Trophoblast cell (in vitro differentiated cells and primary cell): ENCODE measurements around the gene IQCK.

Experiments
- DNase-seq, 2 donors: peaks; one replicate each; pipeline ENCODE4 v3.0.0-alpha.2; 2016
- H2AFZ ChIP-seq: 2 replicates; pipeline ENCODE4 v1.6.1; 2013; ENCODE audit warnings: low read length, moderate library complexity, mild to moderate bottlenecking; ENCODE audit not compliant: insufficient read depth, poor library complexity
- H2AK5ac ChIP-seq: 2 replicates; pipeline ENCODE4 v1.6.1; 2013; ENCODE audit warnings: mild to moderate bottlenecking, low read length
- H2BK120ac ChIP-seq: 2 replicates; pipeline ENCODE4 v1.6.1; 2013; ENCODE audit warnings: low read length, mild to moderate bottlenecking, moderate library complexity; ENCODE audit not compliant: insufficient read depth, poor library complexity
- H2BK12ac ChIP-seq: 2 replicates; pipeline ENCODE4 v1.6.1; 2013; ENCODE audit warnings: mild to moderate bottlenecking, low read length, moderate library complexity
- H2BK5ac ChIP-seq: 2 replicates; pipeline ENCODE4 v1.6.1; 2013; ENCODE audit warnings: low read length, low read depth, moderate library complexity, mild to moderate bottlenecking; ENCODE audit not compliant: poor library complexity
- H3K14ac ChIP-seq: 2 replicates; pipeline ENCODE4 v1.6.1; 2013; ENCODE audit warnings: mild to moderate bottlenecking, low read length
- H3K18ac ChIP-seq: 2 replicates; pipeline ENCODE4 v1.6.1; 2013; ENCODE audit warnings: mild to moderate bottlenecking, low read length
- H3K23ac ChIP-seq: 2 replicates; pipeline ENCODE4 v1.6.1; 2013; ENCODE audit warnings: low read length
- H3K27ac ChIP-seq: 2 replicates; pipeline ENCODE4 v1.5.1; 2013; ENCODE audit warnings: low read depth, mild to moderate bottlenecking, inconsistent platforms, low read length, moderate library complexity
- H3K27me3 ChIP-seq: 2 replicates; pipeline ENCODE4 v1.6.1; 2013; ENCODE audit warnings: inconsistent platforms, mild to moderate bottlenecking, low read length, moderate library complexity; ENCODE audit not compliant: insufficient read depth
- H3K36me3 ChIP-seq, 2 experiments: 1 replicate in 1 of 2; 2 replicates in 1 of 2; pipeline ENCODE4 v1.6.1; 2013; ENCODE audit warnings: low read length in 2 of 2, mild to moderate bottlenecking in 2 of 2, moderate library complexity in 1 of 2; ENCODE audit not compliant: insufficient read depth in 2 of 2, control insufficient read depth in 1 of 2
- H3K4ac ChIP-seq: 2 replicates; pipeline ENCODE4 v1.6.1; 2013; ENCODE audit warnings: low read depth, mild to moderate bottlenecking, low read length, moderate library complexity
- H3K4me1 ChIP-seq, 2 experiments: 1 replicate in 1 of 2; 2 replicates in 1 of 2; pipeline ENCODE4 v1.6.1; 2013; ENCODE audit warnings: low read length in 2 of 2, mild to moderate bottlenecking in 2 of 2, moderate library complexity in 1 of 2; ENCODE audit not compliant: insufficient read depth in 2 of 2, control insufficient read depth in 1 of 2
- H3K4me2 ChIP-seq: 2 replicates; pipeline ENCODE4 v1.6.1; 2013; ENCODE audit warnings: inconsistent platforms, mild to moderate bottlenecking, low read length, moderate library complexity
- H3K4me3 ChIP-seq: 2 replicates; pipeline ENCODE4 v1.5.1; 2013; ENCODE audit warnings: mild to moderate bottlenecking, low read depth, low read length, inconsistent platforms
- H3K79me1 ChIP-seq: one replicate; pipeline ENCODE4 v1.6.1; 2013; ENCODE audit warnings: low read length
- H3K79me2 ChIP-seq: 2 replicates; pipeline ENCODE4 v1.6.1; 2013; ENCODE audit warnings: low read length, mild to moderate bottlenecking; ENCODE audit not compliant: control insufficient read depth, insufficient read depth, poor library complexity
- H3K9ac ChIP-seq: 2 replicates; pipeline ENCODE4 v1.6.1; 2013; ENCODE audit warnings: mild to moderate bottlenecking, low read length
- H3K9me3 ChIP-seq: 2 replicates; pipeline ENCODE4 v1.6.1; 2013; ENCODE audit warnings: low read depth, mild to moderate bottlenecking, control low read depth, inconsistent platforms, low read length; ENCODE audit not compliant: insufficient read depth
- H4K12ac ChIP-seq: 2 replicates; pipeline ENCODE4 v1.6.1; 2013; ENCODE audit warnings: low read depth, mild to moderate bottlenecking, low read length, moderate library complexity
- H4K8ac ChIP-seq: 2 replicates; pipeline ENCODE4 v1.6.1; 2013; ENCODE audit warnings: low read depth, mild to moderate bottlenecking, low read length, moderate library complexity
- H4K91ac ChIP-seq: one replicate; pipeline ENCODE4 v1.6.1; 2013; ENCODE audit warnings: low read depth, mild to moderate bottlenecking, low read length, moderate library complexity
- WGBS: extraction: QIAGEN DNeasy Blood & Tissue Kit; methylation state at CpG from one replicate; pipeline ENCODE4 v1.1.7; 2013; ENCODE audit warnings: missing lambda C conversion rate; ENCODE audit not compliant: insufficient read length, insufficient coverage; ENCODE audit errors: extremely low coverage; 5-methylcytosine and 5-hydroxymethylcytosine counted together

Gene IQCK

GRCh38 chr16:19754644-19755036 lies 36.6 kb downstream of the IQCK start:
- Histone ChIP-seq H3K18ac (no peak overlapping the region), H3K4me3 (no peak overlapping the region), H3K9me3 (no peaks in the 10 kb centered on the region), H3K27ac (no peak overlapping the region), H3K4ac (no peak overlapping the region), H2BK12ac (no peak overlapping the region), H3K9ac (no peak overlapping the region), H2BK5ac (no peak overlapping the region), H3K4me2 (no peak overlapping the region), H2AK5ac (no peak overlapping the region), H3K79me2 (no peaks in the 10 kb centered on the region), H4K91ac (no peak overlapping the region), H3K79me1 (no peaks in the 10 kb centered on the region), H4K12ac (no peak overlapping the region), H2BK120ac (no peak overlapping the region), H3K23ac (no peak overlapping the region), H2AFZ (no peak overlapping the region), H3K36me3 (no peaks in the 10 kb centered on the region), H3K27me3 (no peaks in the 10 kb centered on the region), H3K14ac (no peak overlapping the region), H3K4me1 (no peaks in the 10 kb centered on the region), H4K8ac (no peak overlapping the region)
- DNase-seq = no peak
- WGBS = no CpG with 5 or more reads among the region's 1 CpG

- H4K12ac ChIP-seq = no peak overlapping the region
- no peak overlapping the region for H2AFZ ChIP-seq
- no peak overlapping the region for H2AK5ac ChIP-seq
- no peak overlapping the region for H2BK120ac ChIP-seq
- H4K91ac ChIP-seq = no peak overlapping the region
- H2BK12ac ChIP-seq = no peak overlapping the region
- no peak overlapping the region for H4K8ac ChIP-seq
- H3K79me2 ChIP-seq = no peaks in the 10 kb centered on the region
- no peak overlapping the region for H3K9ac ChIP-seq
- H3K4me3 ChIP-seq = no peak overlapping the region
- H3K79me1 ChIP-seq = no peaks in the 10 kb centered on the region
- no peak overlapping the region for H3K18ac ChIP-seq
- H3K4me1 ChIP-seq = no peaks in the 10 kb centered on the region
- H3K4me2 ChIP-seq = no peak overlapping the region
- no peaks in the 10 kb centered on the region for H3K27me3 ChIP-seq
- WGBS = no CpG with 5 or more reads among the region's 3 CpGs
- no peak overlapping the region for H3K23ac ChIP-seq
- no peaks in the 10 kb centered on the region for H3K9me3 ChIP-seq
- H3K27ac ChIP-seq = no peak overlapping the region
- H3K14ac ChIP-seq = no peak overlapping the region
- no peak overlapping the region for H2BK5ac ChIP-seq
- no peak overlapping the region for H3K4ac ChIP-seq
- H3K36me3 ChIP-seq = no peaks in the 10 kb centered on the region
- DNase-seq = no peak
Observed at GRCh38 chr16:19755268-19755667, 37.2 kb downstream of the IQCK start.

DNA sequence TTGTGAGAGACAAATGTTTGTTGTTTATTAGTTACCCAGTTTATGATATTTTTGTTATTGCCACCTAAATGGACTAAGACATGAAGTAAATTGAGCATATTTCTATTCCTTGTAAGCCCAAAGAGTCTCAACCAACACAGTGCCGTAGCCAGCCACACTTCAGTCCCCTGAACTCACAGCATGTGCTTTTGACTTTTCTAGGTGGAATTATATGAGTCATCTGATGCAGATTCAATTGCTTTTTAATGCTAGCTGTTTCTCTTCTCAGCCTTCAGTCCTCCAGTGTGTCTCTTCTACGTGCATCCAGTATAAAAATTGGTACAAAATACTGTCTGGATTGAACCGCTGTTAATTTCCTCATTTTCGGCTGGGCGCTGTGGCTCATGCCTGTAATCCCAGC lies 39.0 kb downstream of the IQCK start:
- no peak overlapping the region for H2AFZ ChIP-seq
- H3K4me1 ChIP-seq = no peaks in the 10 kb centered on the region
- H3K14ac ChIP-seq = no peak overlapping the region
- H4K91ac ChIP-seq = no peak overlapping the region
- no peak overlapping the region for H3K4ac ChIP-seq
- no peaks in the 10 kb centered on the region for H3K79me2 ChIP-seq
- H3K79me1 ChIP-seq = no peaks in the 10 kb centered on the region
- H3K9me3 ChIP-seq = no peaks in the 10 kb centered on the region
- no peak overlapping the region for H3K23ac ChIP-seq
- no peaks in the 10 kb centered on the region for H3K36me3 ChIP-seq
- no peak overlapping the region for H2BK120ac ChIP-seq
- no peaks in the 10 kb centered on the region for H3K27me3 ChIP-seq
- H2BK5ac ChIP-seq = no peak overlapping the region
- no CpG with 5 or more reads among the region's 5 CpGs for WGBS
- no peak overlapping the region for H3K4me3 ChIP-seq
- H3K27ac ChIP-seq = no peak overlapping the region
- H4K8ac ChIP-seq = no peak overlapping the region
- no peak overlapping the region for H2AK5ac ChIP-seq
- DNase-seq = no peak
- H3K18ac ChIP-seq = no peak overlapping the region
- no peak overlapping the region for H3K9ac ChIP-seq
- H4K12ac ChIP-seq = no peak overlapping the region
- no peak overlapping the region for H2BK12ac ChIP-seq
- H3K4me2 ChIP-seq = no peak overlapping the region

DNA sequence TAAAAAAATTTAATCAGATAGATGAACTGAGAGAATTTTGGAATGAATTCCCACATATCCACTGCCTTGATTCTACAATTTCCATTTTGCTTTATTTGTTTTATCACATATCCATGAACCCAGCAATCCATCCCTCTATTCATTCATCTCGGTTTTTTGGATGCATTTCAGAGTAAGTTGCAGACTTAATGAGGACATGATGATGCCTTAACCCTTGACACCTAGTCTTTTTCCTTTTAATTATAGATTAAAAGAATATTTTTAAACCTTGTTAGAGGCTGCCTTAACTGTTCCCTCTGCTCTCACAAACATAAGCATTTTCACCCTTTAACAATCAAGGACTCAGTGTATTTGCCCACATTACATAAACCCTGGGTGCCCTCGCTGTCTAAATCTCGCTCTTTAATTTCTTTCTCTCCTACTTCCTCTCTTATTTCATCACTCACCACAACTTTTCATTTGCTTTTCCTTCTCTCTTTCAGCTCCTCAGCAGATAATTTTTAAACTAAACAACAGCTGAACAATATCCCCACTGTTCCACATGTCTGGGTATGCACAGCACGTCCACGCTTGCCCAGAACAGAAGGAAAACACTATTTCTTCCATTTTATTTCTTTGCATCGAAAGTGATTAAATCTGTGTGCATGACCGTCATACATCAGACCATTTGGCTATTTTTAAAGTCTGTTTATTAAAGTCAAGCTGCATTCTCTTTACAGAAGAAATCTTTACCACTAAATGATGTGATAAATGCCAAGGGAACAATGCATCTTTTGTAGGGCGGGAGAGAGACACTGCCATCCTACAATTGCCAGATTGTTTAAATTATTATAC lies 39.9 kb downstream of the IQCK start:
- DNase-seq = no peak
- no peaks in the 10 kb centered on the region for H3K27me3 ChIP-seq
- no peak overlapping the region for H3K18ac ChIP-seq
- no peaks in the 10 kb centered on the region for H3K79me1 ChIP-seq
- H3K27ac ChIP-seq = no peak overlapping the region
- H2BK5ac ChIP-seq = no peak overlapping the region
- no peaks in the 10 kb centered on the region for H3K9me3 ChIP-seq
- H2BK12ac ChIP-seq = no peak overlapping the region
- no peak overlapping the region for H3K9ac ChIP-seq
- H3K4me1 ChIP-seq = no peaks in the 10 kb centered on the region
- no peaks in the 10 kb centered on the region for H3K36me3 ChIP-seq
- no peak overlapping the region for H2BK120ac ChIP-seq
- no peak overlapping the region for H3K23ac ChIP-seq
- H3K14ac ChIP-seq = no peak overlapping the region
- no peak overlapping the region for H2AFZ ChIP-seq
- no peak overlapping the region for H2AK5ac ChIP-seq
- H4K8ac ChIP-seq = no peak overlapping the region
- no peak overlapping the region for H4K12ac ChIP-seq
- no peak overlapping the region for H3K4me3 ChIP-seq
- H3K79me2 ChIP-seq = no peaks in the 10 kb centered on the region
- WGBS = 100% methylated on average over 2 of the region's 8 CpGs
- no peak overlapping the region for H4K91ac ChIP-seq
- H3K4me2 ChIP-seq = no peak overlapping the region
- no peak overlapping the region for H3K4ac ChIP-seq
